SK-N-SH (cell line): ENCODE measurements around the gene MPP3. TPM values are rescaled to one million over a fixed set of nuclear protein-coding genes. Genes with fewer than 3 reads are reported as not detected.

ENCODE experiments used
- CTCF ChIA-PET: fragments of 300-600, 350-600 bp; formaldehyde crosslinking; extraction: SDS; loops from one replicate; lab custom pipeline; 2021; lab: Yijun Ruan, JAX
- POLR2A ChIA-PET: fragments of 350-600 bp; sonication (Branson Sonifier 250); formaldehyde crosslinking; extraction: SDS; loops from one replicate; lab custom pipeline; 2020; ENCODE audit warnings: antibody characterized with exemption, inconsistent platforms; lab: Yijun Ruan, JAX
- DNase-seq: peaks from one replicate; pipeline ENCODE4 v3.0.0; 2012
- H2AFZ ChIP-seq: fragments of 200-600 bp; sonication (generic); 2 replicates; pipeline ENCODE4 v1.8.1; 2016; ENCODE audit warnings: antibody characterized with exemption, mild to moderate bottlenecking, low read depth
- H3F3A ChIP-seq: fragments of 200-600 bp; sonication (generic); replicated peaks from 2 replicates; pipeline ENCODE3; 2016; ENCODE audit warnings: antibody characterized with exemption, mild to moderate bottlenecking; ENCODE audit not compliant: insufficient read depth
- H3K27ac ChIP-seq, 2 experiments: fragments of 200-500 bp in 1 of 2; fragments of 200-600 bp in 1 of 2; sonication (Bioruptor generic) in 1 of 2; sonication (generic), shearing (Covaris generic) in 1 of 2; 2 replicates each; pipeline versions ENCODE4 v1.5.1 to v1.6.1; 2014 to 2016; ENCODE audit warnings: low read depth in 2 of 2, inconsistent platforms in 1 of 2, low read length in 1 of 2, mild to moderate bottlenecking in 1 of 2, mixed read lengths in 1 of 2
- H3K27me3 ChIP-seq: fragments of 200-600 bp; sonication (generic), shearing (Covaris generic); 2 replicates; pipeline ENCODE4 v1.6.1; 2016; ENCODE audit warnings: mixed run types; ENCODE audit not compliant: insufficient read depth
- H3K36me3 ChIP-seq, 2 experiments: fragments of 200-500 bp in 1 of 2; fragments of 200-600 bp in 1 of 2; sonication (Bioruptor generic) in 1 of 2; sonication (generic) in 1 of 2; replicated peaks in 1 of 2; 2 replicates each; pipeline versions ENCODE3 to v1.5.1; 2014 to 2016; ENCODE audit warnings: low read length in 1 of 2, mild to moderate bottlenecking in 1 of 2; ENCODE audit not compliant: insufficient read depth in 2 of 2, control insufficient read depth in 1 of 2
- H3K4me1 ChIP-seq, 2 experiments: fragments of 200-500 bp in 1 of 2; fragments of 200-600 bp in 1 of 2; sonication (Bioruptor generic) in 1 of 2; sonication (generic), shearing (Covaris generic) in 1 of 2; 2 replicates each; pipeline versions ENCODE4 v1.5.1 to v1.6.1; 2014 to 2016; ENCODE audit warnings: low read depth in 1 of 2, low read length in 1 of 2, mixed run types in 1 of 2; ENCODE audit not compliant: insufficient read depth in 2 of 2, control insufficient read depth in 1 of 2
- H3K4me2 ChIP-seq: fragments of 200-600 bp; sonication (generic), shearing (Covaris generic); 2 replicates; pipeline ENCODE4 v1.6.1; 2017; ENCODE audit warnings: mixed run types
- H3K4me3 ChIP-seq, 2 experiments: fragments of 200-500 bp in 1 of 2; fragments of 200-600 bp in 1 of 2; sonication (Bioruptor generic) in 1 of 2; sonication (generic), shearing (Covaris generic) in 1 of 2; 2 replicates each; pipeline versions ENCODE4 v1.5.1 to v1.8.1; 2014 to 2016; ENCODE audit warnings: low read depth in 2 of 2, inconsistent platforms in 1 of 2, low read length in 1 of 2, mild to moderate bottlenecking in 1 of 2, mixed read lengths in 1 of 2, moderate library complexity in 1 of 2
- H3K79me2 ChIP-seq: fragments of 200-600 bp; sonication (generic); 2 replicates; pipeline ENCODE4 v1.8.1; 2017; ENCODE audit warnings: mild to moderate bottlenecking; ENCODE audit not compliant: insufficient read depth
- H3K9ac ChIP-seq: fragments of 200-600 bp; sonication (generic); 2 replicates; pipeline ENCODE4 v1.6.1; 2017; ENCODE audit warnings: mixed run types
- H3K9me2 ChIP-seq: fragments of 200-600 bp; sonication (generic); 2 replicates; pipeline ENCODE4 v1.6.1; 2017; ENCODE audit warnings: mixed run types
- H3K9me3 ChIP-seq: fragments of 200-600 bp; sonication (generic); 2 replicates; pipeline ENCODE4 v1.6.1; 2017; ENCODE audit warnings: mixed run types, mild to moderate bottlenecking, moderate library complexity
- H4K20me1 ChIP-seq: fragments of 200-600 bp; sonication (generic); 2 replicates; pipeline ENCODE4 v1.6.1; 2017; ENCODE audit warnings: mild to moderate bottlenecking, mixed run types; ENCODE audit not compliant: insufficient read depth
- CHD2 ChIP-seq: fragments of 150-350 bp; IDR thresholded peaks from 2 replicates; pipeline ENCODE4 v1.6.1; 2018; ENCODE audit warnings: low read length; ENCODE audit not compliant: partially characterized antibody
- ELF1 ChIP-seq: IDR thresholded peaks from 2 replicates; pipeline ENCODE4 v1.4.0; 2012
- EP300 ChIP-seq, 2 experiments: IDR thresholded peaks; 2 replicates each; pipeline versions ENCODE4 v1.4.0 to v1.6.1; 2012; ENCODE audit warnings: borderline replicate concordance in 1 of 2, low read depth in 1 of 2, low read length in 1 of 2
- FOXM1 ChIP-seq: IDR thresholded peaks from 2 replicates; pipeline ENCODE4 v1.4.0; 2012; ENCODE audit warnings: low read depth, mild to moderate bottlenecking
- IRF3 ChIP-seq: fragments of 150-350 bp; IDR thresholded peaks from 2 replicates; pipeline ENCODE4 v1.6.1; 2016; ENCODE audit warnings: mild to moderate bottlenecking, low read depth, low read length
- NFIC ChIP-seq: IDR thresholded peaks from 2 replicates; pipeline ENCODE4 v1.4.0; 2012; ENCODE audit warnings: borderline replicate concordance
- TCF12 ChIP-seq: IDR thresholded peaks from 2 replicates; pipeline ENCODE4 v1.4.0; 2012
- WGBS: methylation state at CpG from one replicate; pipeline ENCODE4 v1.1.6; 2017; ENCODE audit warnings: low lambda C conversion rate; 5-methylcytosine and 5-hydroxymethylcytosine counted together
- polyA plus RNA-seq, 3 experiments: library from polyadenylated mRNA; depleted of rRNA; stranded (reverse); fragments of >200 nt; gene quantifications; 2 replicates each; pipeline ENCODE4 v1.2.3, GENCODE V29; 2012
- TF ChIP-seq, protein P1 (sequence below): IDR thresholded peaks from 2 replicates; pipeline ENCODE4 v1.4.0; 2012; ENCODE audit warnings: low read depth
- TF ChIP-seq, protein P2 (sequence below): IDR thresholded peaks from 2 replicates; pipeline ENCODE4 v1.4.0; 2012; ENCODE audit warnings: low read depth, borderline replicate concordance

MPP3 gene
- polyA plus RNA-seq, 1 of the 3 experiments (the other 2 are of a cell fraction): 14.1 TPM

DNA sequence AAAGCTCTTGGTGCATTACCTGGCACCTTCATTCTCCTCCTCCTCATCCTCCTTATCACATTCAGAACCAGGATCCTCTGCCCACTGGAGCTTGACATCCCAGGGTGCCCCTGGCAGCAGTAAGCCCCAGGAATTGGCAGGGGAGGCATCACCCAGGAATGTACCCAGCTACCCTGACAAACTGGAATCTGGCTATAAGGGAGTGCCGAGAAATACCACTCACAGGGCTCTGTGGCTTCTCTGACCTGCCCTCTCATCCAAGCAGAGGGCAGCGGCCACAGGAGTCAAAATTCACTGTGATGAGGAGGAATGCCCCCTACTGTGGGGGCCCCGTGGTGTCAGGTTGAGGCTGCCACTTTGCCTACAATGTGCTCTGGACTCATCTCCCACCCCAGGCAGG is 19.6 kb downstream of the MPP3 start:
- Histone ChIP-seq H2AFZ (no peak overlapping the region), H4K20me1 (no peaks in the 10 kb centered on the region), H3F3A (no peaks in the 10 kb centered on the region), H3K4me1 (peaks cover 0 to 8% of the 10 kb centered on the region in 2 experiments; a peak in 1 of 4 replicates), H3K9ac (no peak overlapping the region)
- POLR2A ChIA-PET: no interaction called here
- no peak for DNase-seq
- 100% methylated on average over 1 of the region's 3 CpGs for WGBS
- TF ChIP-seq, protein P1, sequence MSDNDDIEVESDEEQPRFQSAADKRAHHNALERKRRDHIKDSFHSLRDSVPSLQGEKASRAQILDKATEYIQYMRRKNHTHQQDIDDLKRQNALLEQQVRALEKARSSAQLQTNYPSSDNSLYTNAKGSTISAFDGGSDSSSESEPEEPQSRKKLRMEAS: no peak
- no peak for TF ChIP-seq TCF12
- no peak for TF ChIP-seq ELF1
- TF ChIP-seq, protein P2, sequence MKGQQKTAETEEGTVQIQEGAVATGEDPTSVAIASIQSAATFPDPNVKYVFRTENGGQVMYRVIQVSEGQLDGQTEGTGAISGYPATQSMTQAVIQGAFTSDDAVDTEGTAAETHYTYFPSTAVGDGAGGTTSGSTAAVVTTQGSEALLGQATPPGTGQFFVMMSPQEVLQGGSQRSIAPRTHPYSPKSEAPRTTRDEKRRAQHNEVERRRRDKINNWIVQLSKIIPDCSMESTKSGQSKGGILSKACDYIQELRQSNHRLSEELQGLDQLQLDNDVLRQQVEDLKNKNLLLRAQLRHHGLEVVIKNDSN: no peak
- no peak for TF ChIP-seq IRF3
- no peak for TF ChIP-seq EP300 (IDR thresholded peaks at IDR 0.05; ENCODE audit: borderline replicate concordance in 1 of 2, low read depth in 1 of 2, low read length in 1 of 2)
- TF ChIP-seq, all 33 proteins: peak for 0
- Histone ChIP-seq H3K27ac (no peak overlapping the region), H3K79me2 (no peaks in the 10 kb centered on the region), H3K9me2 (no peaks in the 10 kb centered on the region), H3K36me3 (peaks cover 7 to 38% of the 10 kb centered on the region in 2 experiments), H3K9me3 (no peaks in the 10 kb centered on the region), H3K4me2 (no peak overlapping the region), H3K27me3 (no peaks in the 10 kb centered on the region), H3K4me3 (no peak overlapping the region)
- CTCF ChIA-PET: interaction anchor here (0.7 to 1.1 kb wide), 3 partner anchors 33 to 46 kb away, joined by 3 to 5 read pairs (median 3); partner anchors contain the start of gene CD300LG

DNA sequence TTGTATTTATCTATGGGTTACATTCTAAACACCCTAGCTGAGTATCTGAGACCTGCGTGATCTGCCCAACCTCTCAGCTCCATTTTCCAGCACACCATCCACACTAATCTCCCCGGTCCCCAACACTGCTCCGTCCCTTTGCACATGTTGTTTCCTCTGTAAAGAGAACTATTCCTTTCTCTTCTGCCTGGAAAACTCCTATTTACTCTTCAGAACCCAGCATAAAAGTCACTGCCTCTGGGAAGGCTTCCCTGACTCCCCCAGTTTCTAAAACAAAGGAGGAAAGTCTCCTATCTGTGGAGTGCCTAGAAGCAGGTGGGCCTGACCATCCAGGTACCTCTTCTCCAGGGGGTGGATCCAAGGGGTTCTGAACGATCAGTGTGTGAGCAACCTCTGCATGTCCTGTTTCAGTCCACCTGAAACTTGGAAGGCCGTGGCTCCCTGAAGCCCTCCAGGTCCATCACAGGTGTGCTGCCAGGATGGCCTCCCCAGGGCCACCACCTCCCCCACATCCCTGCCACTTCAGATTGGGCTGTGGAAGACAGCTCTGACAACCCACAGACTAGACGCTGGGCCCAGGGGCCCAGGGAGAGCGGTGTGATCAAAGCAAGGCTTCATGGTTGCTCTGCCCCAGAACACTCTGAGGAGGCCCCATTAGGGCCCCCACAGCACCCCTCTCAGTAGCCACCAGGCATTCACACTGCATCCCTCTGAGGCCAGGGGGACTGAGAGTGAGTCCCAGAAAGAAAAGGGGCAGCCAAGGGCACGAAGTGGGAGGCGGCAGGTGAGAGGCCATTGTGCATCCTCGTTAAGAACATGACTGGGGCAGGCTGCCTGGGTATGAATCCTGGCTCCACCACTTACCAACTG is 20.3 kb downstream of the MPP3 start:
- no peaks in the 10 kb centered on the region for H3K79me2 ChIP-seq
- no peak for DNase-seq
- H3F3A ChIP-seq: no peaks in the 10 kb centered on the region
- H3K27me3 ChIP-seq: no peaks in the 10 kb centered on the region
- H3K4me2 ChIP-seq: no peak overlapping the region
- H3K4me3 ChIP-seq: no peak overlapping the region
- H4K20me1 ChIP-seq: no peaks in the 10 kb centered on the region
- H3K9me2 ChIP-seq: no peaks in the 10 kb centered on the region
- no peaks in the 10 kb centered on the region for H3K9me3 ChIP-seq
- H3K36me3 ChIP-seq: peaks cover 7 to 43% of the 10 kb centered on the region in 2 experiments
- no peak overlapping the region for H3K9ac ChIP-seq
- H3K27ac ChIP-seq: no peak overlapping the region
- POLR2A ChIA-PET: no interaction called here
- no peak overlapping the region for H2AFZ ChIP-seq
- WGBS: 96% methylated on average over 6 of the region's 10 CpGs
- peaks cover 0 to 8% of the 10 kb centered on the region in 2 experiments; a peak in 1 of 4 replicates for H3K4me1 ChIP-seq
- TF ChIP-seq FOXM1: no peak
- TF ChIP-seq EP300 (IDR thresholded peaks at IDR 0.05; ENCODE audit: borderline replicate concordance in 1 of 2, low read depth in 1 of 2, low read length in 1 of 2): no peak
- TF ChIP-seq CHD2: no peak
- TF ChIP-seq NFIC: no peak
- CTCF ChIA-PET: interaction anchor here (0.7 to 1.0 kb wide), 2 partner anchors 37 to 46 kb away, joined by 3 read pairs; no protein-coding TSS in a partner anchor
